Neural cell (in vitro differentiated cells): Measurements from ENCODE around the gene ECEL1.

Source experiments
- TF ChIP-seq, protein P1 (sequence below): fragments of 450-650 bp; IDR thresholded peaks from 2 replicates; pipeline ENCODE4 v1.5.1; 2014; ENCODE audit warnings: antibody characterized with exemption, mild to moderate bottlenecking, moderate library complexity; ENCODE audit not compliant: poor library complexity, severe bottlenecking
- TF ChIP-seq, protein P2 (sequence below): IDR thresholded peaks from 2 replicates; pipeline ENCODE4 v1.6.1; 2012; ENCODE audit warnings: borderline replicate concordance

DNA sequence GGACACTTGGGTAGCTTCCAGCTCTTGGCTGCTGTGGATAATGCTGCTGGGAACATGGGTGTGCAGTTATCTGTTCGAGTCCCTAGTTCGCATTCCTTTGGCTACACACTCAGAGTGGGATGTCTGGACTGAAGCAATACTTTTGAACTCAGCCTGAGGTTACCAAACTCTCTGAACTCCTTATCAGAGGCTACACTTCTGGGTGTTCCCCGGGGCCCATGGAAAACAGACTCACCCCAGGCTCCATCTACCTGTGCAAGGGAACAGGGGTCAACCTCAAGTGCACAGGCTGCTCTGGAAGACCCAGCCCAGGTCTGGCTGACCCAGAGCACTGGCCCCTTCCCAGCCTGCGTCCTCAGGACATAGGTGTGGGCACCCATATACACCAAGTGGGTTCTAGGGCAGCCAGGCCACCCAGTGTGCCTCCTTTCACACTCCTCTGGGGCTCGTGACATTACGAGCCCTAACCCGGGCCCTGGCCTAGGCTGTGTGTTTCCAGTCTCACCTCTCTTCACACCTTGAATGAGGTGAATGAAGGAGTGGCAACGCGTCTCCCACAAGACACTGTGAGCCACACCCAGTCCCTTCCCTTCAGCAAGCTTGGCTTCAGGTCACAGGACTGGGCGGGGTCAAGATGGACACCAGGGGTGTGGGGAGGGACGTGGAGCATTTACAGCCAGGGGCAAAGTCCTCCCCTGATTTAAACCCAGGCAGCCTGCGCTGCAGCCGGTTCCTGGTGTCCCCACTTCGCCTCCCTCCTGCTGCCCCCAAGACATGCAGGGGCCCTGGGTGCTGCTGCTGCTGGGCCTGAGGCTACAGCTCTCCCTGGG is 32.0 kb downstream of the ECEL1 start, which contains the start of gene ALPI:
- TF ChIP-seq, protein P1, sequence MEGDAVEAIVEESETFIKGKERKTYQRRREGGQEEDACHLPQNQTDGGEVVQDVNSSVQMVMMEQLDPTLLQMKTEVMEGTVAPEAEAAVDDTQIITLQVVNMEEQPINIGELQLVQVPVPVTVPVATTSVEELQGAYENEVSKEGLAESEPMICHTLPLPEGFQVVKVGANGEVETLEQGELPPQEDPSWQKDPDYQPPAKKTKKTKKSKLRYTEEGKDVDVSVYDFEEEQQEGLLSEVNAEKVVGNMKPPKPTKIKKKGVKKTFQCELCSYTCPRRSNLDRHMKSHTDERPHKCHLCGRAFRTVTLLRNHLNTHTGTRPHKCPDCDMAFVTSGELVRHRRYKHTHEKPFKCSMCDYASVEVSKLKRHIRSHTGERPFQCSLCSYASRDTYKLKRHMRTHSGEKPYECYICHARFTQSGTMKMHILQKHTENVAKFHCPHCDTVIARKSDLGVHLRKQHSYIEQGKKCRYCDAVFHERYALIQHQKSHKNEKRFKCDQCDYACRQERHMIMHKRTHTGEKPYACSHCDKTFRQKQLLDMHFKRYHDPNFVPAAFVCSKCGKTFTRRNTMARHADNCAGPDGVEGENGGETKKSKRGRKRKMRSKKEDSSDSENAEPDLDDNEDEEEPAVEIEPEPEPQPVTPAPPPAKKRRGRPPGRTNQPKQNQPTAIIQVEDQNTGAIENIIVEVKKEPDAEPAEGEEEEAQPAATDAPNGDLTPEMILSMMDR: no peak
- TF ChIP-seq, protein P2, sequence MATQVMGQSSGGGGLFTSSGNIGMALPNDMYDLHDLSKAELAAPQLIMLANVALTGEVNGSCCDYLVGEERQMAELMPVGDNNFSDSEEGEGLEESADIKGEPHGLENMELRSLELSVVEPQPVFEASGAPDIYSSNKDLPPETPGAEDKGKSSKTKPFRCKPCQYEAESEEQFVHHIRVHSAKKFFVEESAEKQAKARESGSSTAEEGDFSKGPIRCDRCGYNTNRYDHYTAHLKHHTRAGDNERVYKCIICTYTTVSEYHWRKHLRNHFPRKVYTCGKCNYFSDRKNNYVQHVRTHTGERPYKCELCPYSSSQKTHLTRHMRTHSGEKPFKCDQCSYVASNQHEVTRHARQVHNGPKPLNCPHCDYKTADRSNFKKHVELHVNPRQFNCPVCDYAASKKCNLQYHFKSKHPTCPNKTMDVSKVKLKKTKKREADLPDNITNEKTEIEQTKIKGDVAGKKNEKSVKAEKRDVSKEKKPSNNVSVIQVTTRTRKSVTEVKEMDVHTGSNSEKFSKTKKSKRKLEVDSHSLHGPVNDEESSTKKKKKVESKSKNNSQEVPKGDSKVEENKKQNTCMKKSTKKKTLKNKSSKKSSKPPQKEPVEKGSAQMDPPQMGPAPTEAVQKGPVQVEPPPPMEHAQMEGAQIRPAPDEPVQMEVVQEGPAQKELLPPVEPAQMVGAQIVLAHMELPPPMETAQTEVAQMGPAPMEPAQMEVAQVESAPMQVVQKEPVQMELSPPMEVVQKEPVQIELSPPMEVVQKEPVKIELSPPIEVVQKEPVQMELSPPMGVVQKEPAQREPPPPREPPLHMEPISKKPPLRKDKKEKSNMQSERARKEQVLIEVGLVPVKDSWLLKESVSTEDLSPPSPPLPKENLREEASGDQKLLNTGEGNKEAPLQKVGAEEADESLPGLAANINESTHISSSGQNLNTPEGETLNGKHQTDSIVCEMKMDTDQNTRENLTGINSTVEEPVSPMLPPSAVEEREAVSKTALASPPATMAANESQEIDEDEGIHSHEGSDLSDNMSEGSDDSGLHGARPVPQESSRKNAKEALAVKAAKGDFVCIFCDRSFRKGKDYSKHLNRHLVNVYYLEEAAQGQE: no peak
